GM04503 (cell line): Measurements from ENCODE around the gene NSUN7.
"Not testable (repeated sequence)": the region's sequence is repeated elsewhere in the genome, so short reads cannot be mapped to it uniquely, and the experiment has no call there.

ENCODE experiments used
- DNase-seq: peaks from one replicate; pipeline ENCODE4 v3.0.0-alpha.2; 2012; ENCODE audit warnings: low read depth

Gene NSUN7

DNA sequence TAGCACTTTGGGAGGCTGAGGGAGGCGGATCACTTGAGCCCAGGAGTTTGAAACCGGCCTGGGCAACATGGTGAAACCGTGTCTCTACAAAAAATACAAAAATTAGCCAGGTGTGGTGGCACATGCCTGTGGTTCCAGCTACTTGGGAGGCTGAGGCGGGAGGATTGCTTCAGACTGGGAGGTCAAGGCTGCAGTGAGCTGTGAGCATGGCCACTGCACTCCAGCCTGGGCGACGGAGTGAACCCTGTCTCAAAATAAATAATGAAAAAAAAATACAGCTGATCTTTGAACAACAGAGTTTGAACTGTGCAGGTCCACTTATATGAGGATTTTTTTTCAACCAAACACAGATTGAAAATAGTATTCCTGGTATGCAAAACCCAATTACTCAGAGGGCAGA, 67.4 kb downstream of the NSUN7 start:
- not testable (repeated sequence) for DNase-seq

GRCh38 chr4:40820101-40820500, 70.3 kb downstream of the NSUN7 start:
- DNase-seq: no peak

DNA sequence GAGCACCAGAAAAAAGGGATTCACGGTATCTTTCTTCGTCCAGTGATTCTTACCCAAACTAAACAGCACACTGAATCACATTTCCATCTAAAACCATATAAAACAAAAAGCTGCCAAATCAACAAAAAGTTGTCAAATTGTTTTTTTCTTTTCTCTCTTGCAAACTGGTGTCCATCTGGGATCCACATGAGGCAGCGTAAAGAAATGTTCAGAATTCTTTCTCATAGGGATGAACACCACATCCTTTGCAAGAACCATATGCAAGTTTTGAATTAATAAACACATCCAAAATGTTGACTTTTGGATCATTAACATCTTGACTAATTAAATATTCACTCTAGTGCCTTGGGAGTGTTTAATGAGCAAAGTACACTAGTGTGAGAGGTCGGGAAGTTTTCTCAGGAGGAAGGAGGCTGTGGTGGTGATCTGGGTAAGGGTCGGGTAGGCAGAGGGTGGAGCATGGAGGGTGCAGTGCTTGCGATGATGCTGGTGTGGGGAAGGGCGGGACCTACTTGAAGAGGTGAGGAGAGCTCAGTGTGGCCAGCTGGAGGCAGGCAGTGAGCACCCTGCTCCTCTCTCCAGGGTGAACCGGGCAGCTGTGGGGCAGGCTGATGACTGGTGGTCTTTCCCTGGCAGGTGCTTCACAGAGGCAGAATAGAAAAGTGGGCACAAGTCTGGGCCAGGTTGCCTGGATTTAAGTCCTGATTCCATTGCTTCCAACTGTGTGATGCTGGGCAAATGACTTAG, 72.8 kb downstream of the NSUN7 start:
- no peak for DNase-seq

DNA sequence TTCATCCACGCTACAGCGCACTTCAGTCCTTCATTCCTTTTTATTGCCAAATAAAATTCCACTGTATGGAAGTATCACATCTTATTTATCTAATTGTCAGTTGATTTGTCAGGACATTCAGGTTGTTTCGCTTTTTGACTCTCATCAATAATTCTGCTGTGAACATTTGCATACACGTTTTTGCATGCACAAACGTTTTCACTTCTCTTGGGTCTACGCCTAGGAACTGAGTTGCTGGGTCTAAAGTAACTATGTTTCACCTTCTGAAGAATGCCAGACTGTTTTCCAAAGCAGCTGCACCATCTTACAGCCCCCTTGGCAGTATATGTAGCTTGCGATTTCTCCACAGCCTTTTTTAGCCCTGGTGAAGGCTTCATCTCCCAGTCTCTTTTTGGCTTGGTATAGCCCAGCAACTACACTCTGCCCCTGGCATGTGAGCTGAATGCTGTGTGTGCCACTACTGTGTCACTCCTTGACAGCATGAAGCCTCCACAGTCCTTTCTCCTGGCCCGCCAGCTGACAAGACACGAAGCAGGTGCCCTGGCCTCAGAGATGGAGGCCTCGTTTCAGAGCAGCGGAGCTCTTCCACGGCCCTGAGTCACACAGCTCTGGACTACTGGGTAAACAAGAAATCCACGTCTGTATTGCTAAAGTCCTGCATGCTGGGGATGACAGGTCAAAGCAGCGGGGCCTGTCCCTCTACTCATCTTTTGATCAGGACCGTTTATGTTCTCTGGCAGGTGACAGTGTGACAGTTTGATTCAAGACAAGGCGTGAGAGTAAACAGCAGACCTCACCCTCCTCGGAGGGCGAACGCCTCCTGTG, 75.5 kb downstream of the NSUN7 start:
- no peak for DNase-seq

DNA sequence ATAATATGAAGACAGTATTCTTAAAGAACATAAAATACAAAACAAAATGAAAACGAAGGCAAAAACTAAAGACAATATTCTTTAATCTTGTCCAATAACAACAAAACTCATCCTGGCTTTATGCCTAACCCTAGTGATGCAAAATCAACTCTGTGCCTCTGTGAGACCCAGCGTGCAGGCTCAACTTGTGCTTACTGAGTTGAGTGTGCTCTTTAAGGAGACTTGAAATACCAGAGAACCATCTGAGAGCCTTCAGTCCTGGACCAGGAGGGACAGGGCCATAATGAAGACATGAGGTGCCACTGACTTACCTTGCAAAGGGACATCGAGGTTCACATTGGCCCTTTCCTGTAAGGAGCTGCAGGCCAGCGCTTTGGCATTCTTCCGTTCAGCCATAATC, 77.1 kb downstream of the NSUN7 start:
- no peak for DNase-seq

DNA sequence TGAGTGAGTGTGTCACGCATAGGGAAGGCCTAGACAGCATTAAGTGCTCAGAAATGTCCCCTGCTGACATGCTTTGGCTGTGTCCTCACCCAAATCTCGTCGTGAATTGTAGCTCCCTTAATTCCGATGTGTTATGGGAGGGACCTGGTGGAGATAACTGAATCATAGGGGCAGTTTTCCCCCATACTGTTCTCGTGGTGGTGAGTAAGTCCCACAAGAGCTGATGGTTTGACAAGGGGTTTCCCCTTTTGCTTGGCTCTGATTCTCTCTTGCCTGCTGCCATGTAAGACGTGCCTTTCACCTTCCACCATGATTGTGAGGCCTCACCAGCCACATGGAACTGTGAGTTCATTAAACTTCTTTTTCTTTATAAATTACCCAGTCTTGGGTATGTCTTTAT, 78.0 kb downstream of the NSUN7 start:
- no peak for DNase-seq

DNA sequence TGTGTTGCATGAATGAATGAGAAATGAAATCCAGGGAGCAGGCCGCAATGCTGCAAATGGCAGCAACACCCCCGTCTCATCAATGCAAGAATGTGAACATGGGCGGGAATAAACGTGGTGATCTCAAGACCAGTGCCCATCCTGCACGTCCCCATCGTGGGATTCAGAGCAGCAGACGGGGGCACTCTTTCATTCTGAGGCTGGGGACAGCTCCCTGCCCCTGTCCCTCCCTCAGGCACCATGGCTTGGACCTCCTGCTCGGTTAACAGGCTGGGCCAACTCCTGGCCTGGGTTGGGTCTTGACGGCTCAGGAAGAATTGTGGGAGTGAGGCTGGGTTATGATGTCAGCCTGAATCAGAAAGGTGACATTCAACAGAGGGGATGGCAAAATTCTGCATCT, 78.9 kb downstream of the NSUN7 start:
- DNase-seq: no peak

DNA sequence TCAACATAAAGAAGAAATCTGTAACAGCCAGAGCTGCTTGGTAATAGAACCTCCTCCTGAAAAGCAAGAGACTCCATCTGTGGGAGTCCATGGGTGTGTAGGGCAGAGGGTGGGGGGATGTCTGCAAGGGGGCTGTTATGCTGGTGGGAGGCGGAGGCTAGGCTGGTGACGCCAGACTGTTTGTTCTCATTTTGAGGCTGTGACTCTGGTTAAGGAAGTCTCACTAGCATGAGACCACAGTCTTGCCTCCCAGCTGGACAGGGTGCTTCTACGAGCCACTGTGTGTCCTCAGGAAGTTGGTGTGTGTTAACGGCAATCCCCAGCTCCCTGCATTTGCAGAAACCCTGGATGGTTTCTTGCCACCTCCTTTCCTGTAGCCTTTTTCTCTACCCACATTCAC, 79.8 kb downstream of the NSUN7 start:
- no peak for DNase-seq

- DNase-seq: no peak
Observed at GRCh38 chr4:40831146-40831907, 81.6 kb downstream of the NSUN7 start.

- DNase-seq: no peak
Observed at GRCh38 chr4:40832175-40832574, 82.4 kb downstream of the NSUN7 start.

DNA sequence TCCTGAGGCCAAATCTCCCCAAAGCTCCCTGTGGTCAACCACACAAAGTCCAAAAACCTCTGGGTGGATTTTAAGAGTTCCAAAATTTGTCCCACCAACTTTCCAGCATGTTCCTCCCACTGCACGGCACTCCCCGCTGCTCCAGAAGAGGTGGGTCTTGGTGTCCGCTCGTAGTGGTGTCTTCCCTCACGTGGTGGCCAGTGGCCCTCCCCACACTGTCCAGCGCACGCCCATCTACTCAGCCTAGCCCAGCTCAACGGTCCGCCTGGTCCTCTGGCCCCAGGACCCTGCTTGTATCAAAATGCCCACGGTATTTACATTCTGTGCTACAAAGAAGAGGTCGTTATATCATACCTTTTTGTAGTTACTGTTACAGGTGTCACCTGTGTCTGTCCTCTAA, 83.5 kb downstream of the NSUN7 start:
- no peak for DNase-seq

DNA sequence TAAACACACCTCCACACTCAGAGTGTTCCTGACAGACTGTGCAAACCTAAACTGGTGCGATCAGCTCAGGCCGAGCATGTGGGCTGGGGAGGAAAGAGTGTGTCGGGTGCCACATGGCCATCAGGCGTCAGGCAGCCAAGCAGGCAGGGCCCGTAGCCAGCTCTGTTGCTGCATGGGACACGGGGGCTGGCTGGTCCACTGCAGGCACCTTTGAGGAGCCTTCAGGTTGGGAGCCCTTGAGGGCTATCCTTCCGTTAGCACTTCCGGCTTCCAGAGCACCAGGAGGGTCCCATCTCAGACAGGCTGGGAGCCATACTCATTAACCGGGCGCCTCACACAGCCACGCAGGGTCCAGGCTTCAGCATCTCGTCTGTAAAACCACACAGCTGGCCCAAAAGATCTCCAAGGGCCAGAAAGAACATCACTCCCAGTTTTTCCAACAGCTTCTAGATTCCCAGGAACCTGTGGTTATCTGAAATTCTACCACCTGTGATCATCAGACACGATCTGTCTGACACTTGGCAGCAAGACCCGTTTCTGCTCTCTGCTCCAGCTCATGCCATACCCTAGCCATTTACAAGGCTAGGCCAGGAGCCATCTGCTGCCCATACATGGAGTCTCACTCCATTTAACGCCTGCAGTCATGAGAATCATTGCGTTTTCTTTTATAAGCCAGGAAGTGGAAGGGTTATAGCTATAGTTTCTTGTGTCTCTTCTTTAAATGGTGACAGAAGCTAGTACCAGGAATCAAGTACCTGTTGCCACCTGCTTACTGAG, 87.5 kb downstream of the NSUN7 start:
- DNase-seq: no peak

GRCh38 chr4:40838742-40839141, 89.0 kb downstream of the NSUN7 start:
- DNase-seq: no peak

DNA sequence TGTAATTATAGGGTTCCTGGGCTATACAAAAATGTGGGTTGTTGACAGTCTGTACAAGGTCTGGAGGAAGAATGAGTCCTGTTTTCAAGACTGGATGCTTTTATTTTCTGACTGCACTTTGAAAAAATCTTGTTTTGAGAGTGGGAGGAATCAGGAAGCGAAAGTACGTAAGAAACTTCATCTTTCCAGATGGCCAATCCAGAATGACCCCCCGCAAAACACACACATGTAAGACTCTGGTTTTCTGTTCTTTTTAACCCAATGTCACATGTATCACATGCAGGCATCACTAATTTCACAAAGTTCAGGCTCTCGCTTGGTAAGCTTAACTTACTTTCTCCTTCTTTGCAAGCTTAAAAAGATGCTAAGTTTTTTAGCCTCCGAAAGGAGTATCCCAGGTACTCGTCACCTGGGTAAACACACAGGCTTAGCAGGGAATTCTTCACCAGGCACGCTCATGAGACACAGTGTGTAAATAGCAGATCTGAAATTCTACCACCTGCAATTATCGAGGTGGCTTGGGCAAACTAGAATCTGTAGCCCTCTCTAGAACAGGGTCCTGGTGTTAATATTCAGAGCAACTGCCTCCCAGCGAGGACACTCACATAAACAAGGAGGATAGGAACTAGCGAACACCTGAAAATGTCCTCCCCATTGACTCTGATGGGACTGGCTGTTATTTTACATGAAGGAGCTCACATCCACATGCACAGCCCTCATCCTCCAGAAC, 90.7 kb downstream of the NSUN7 start:
- DNase-seq: no peak

DNA sequence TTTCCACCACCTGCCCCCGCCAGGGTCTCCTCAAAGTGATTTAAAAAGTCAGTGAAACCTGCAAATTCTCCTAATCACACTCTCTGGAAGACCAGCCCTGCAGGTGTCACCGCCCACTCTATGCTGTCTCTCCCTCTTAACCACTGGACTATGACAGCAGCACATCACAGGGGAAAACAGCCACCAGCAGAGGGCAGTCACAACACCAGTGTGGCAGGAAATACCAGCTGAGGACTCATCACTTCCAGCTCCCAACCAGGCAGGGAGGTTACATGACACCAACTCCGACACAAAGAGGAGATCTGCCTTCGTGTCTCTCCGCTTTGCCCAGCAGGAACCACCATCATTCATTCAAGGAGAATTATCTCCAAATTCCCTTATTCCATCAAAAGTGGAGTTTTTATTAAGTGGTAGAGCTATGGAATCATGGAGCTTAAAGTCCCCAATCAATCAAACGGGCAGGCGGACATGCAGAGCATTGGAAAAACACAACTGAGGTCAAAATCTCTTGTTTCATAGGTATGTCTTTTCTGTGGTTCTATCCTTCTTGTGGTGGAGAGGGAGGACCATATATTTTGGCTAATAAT, 91.3 kb downstream of the NSUN7 start:
- DNase-seq: no peak

GRCh38 chr4:40842318-40842717, 92.6 kb downstream of the NSUN7 start:
- DNase-seq: no peak

- no peak for DNase-seq
Observed at GRCh38 chr4:40842725-40843423, 93.1 kb downstream of the NSUN7 start.

- DNase-seq: no peak
Observed at GRCh38 chr4:40843696-40844095, 93.9 kb downstream of the NSUN7 start.

DNA sequence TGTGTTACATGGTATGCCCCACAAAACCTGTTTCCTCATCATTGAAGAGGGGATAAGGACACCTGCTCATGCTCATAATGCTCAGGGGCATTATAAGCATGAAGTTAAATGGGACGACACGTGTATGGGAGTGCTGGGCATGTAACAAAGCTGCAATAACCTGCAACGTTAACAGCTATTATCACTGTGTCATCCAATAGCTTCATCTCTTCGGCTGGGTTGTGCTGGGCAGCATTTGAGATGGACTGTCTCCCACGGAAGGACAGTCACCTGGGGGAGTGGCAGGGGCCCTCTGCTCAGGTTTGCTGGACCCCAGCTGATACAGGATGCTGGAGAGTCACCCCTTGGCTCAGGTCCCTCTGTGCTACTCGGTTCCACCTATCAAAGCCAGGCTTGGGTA, 94.5 kb downstream of the NSUN7 start:
- DNase-seq: no peak

DNA sequence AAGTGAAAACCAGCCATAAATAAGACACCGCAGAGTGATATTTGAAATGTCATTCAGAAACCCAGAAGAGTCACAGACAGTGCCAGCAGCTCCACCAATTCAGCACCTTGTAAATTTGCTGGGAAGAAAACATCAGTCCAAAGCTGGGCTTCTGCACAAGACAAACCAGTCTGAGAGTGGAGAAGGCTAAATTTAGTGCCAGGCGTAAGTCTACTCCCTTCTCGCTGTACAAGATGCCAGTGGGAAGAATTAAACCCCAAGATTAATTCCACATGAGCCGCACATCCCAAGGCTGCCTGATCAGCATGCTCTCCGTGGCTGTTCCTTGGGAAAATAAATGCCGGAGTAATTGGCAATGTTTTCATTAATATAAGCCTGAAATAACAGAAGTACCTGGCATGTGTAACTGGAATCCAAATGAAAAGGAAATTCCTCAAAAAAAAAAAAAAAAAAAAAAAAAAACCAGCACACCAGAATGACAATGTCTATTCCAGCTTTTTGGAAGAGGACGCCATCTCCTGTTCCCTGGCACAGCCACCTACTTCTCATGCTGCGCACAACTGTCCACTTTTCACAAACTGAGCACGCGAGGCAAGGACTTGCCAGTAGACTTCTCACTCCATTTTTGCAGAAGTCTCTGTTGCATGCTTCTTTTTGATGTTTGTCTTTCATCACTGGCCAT, 95.5 kb downstream of the NSUN7 start:
- no peak for DNase-seq
